Glutamatergic neuron (in vitro differentiated cells): ENCODE measurements around the gene MEP1A. TPM values are rescaled to one million over a fixed set of nuclear protein-coding genes. Genes with fewer than 3 reads are reported as not detected.

Experiments used
- DNase-seq: peaks from one replicate; pipeline ENCODE4 v3.0.0; 2022
- H3K27ac Mint-ChIP-seq: one replicate; pipeline ENCODE4 v1.8.0; 2020; ENCODE audit warnings: mild to moderate bottlenecking, mixed read lengths, inconsistent platforms; ENCODE audit not compliant: unreplicated experiment
- H3K27me3 Mint-ChIP-seq: one replicate; pipeline ENCODE4 v1.8.0; 2020; ENCODE audit warnings: mild to moderate bottlenecking, moderate library complexity, mixed read lengths, inconsistent platforms; ENCODE audit not compliant: unreplicated experiment
- H3K36me3 Mint-ChIP-seq: one replicate; pipeline ENCODE4 v1.8.0; 2020; ENCODE audit warnings: mild to moderate bottlenecking, mixed read lengths, inconsistent platforms; ENCODE audit not compliant: unreplicated experiment
- H3K4me1 Mint-ChIP-seq: one replicate; pipeline ENCODE4 v1.8.0; 2020; ENCODE audit warnings: mild to moderate bottlenecking, low read depth, mixed read lengths, inconsistent platforms; ENCODE audit not compliant: unreplicated experiment
- H3K4me3 Mint-ChIP-seq: one replicate; pipeline ENCODE4 v1.8.0; 2020; ENCODE audit warnings: mild to moderate bottlenecking, mixed read lengths, inconsistent platforms; ENCODE audit not compliant: unreplicated experiment
- H3K9me3 Mint-ChIP-seq: one replicate; pipeline ENCODE4 v1.8.0; 2020; ENCODE audit warnings: mild to moderate bottlenecking, moderate library complexity, mixed read lengths, inconsistent platforms; ENCODE audit not compliant: unreplicated experiment
- CTCF ChIP-seq: fragments of 200-600 bp; sonication (generic); IDR thresholded peaks from one replicate; pipeline ENCODE4 v1.5.0; 2021; ENCODE audit not compliant: partially characterized antibody, unreplicated experiment
- total RNA-seq: library from RNA; stranded (reverse); fragmentation: NEBNext Ultra II Directional; extraction: Animal tissue kit (Norgen Biotek cat#: 25700); gene quantifications from one replicate; pipeline ENCODE4 v1.2.1, GENCODE V29; 2021; ENCODE audit not compliant: unreplicated experiment

Gene MEP1A
- total RNA-seq, 1 donor from 2014 or later, result not detected

- H3K4me1 Mint-ChIP-seq, result no peaks in the 10 kb centered on the region
- no peaks in the 10 kb centered on the region for H3K36me3 Mint-ChIP-seq
- no peak for DNase-seq
- no peak overlapping the region for H3K4me3 Mint-ChIP-seq
- no peaks in the 10 kb centered on the region for H3K27me3 Mint-ChIP-seq
- TF ChIP-seq CTCF, result no peak
- H3K9me3 Mint-ChIP-seq, result no peaks in the 10 kb centered on the region
- H3K27ac Mint-ChIP-seq, result no peak overlapping the region
Observed at GRCh38 chr6:46748940-46749503, 44.2 kb upstream of the MEP1A start.

GRCh38 chr6:46749731-46750130 is 43.5 kb upstream of the MEP1A start:
- Mint-ChIP-seq H3K27me3 (no peaks in the 10 kb centered on the region), H3K4me1 (no peaks in the 10 kb centered on the region), H3K27ac (no peak overlapping the region), H3K36me3 (no peaks in the 10 kb centered on the region), H3K4me3 (no peak overlapping the region), H3K9me3 (no peaks in the 10 kb centered on the region)
- no peak for TF ChIP-seq CTCF
- no peak for DNase-seq

- no peak for DNase-seq
- TF ChIP-seq CTCF, result no peak
- no peaks in the 10 kb centered on the region for H3K27me3 Mint-ChIP-seq
- no peaks in the 10 kb centered on the region for H3K36me3 Mint-ChIP-seq
- H3K27ac Mint-ChIP-seq, result no peak overlapping the region
- no peaks in the 10 kb centered on the region for H3K4me1 Mint-ChIP-seq
- H3K9me3 Mint-ChIP-seq, result no peaks in the 10 kb centered on the region
- no peak overlapping the region for H3K4me3 Mint-ChIP-seq
Observed at GRCh38 chr6:46751658-46752057, 41.5 kb upstream of the MEP1A start.

GRCh38 chr6:46755865-46756264 is 37.3 kb upstream of the MEP1A start:
- H3K27me3 Mint-ChIP-seq, result no peaks in the 10 kb centered on the region
- no peak for TF ChIP-seq CTCF
- H3K4me3 Mint-ChIP-seq, result no peak overlapping the region
- no peaks in the 10 kb centered on the region for H3K4me1 Mint-ChIP-seq
- no peaks in the 10 kb centered on the region for H3K36me3 Mint-ChIP-seq
- DNase-seq, result no peak
- H3K9me3 Mint-ChIP-seq, result no peaks in the 10 kb centered on the region
- no peak overlapping the region for H3K27ac Mint-ChIP-seq

- no peaks in the 10 kb centered on the region for H3K27me3 Mint-ChIP-seq
- DNase-seq, result no peak
- no peaks in the 10 kb centered on the region for H3K4me1 Mint-ChIP-seq
- H3K27ac Mint-ChIP-seq, result no peak overlapping the region
- H3K36me3 Mint-ChIP-seq, result no peaks in the 10 kb centered on the region
- H3K4me3 Mint-ChIP-seq, result no peak overlapping the region
- no peaks in the 10 kb centered on the region for H3K9me3 Mint-ChIP-seq
- no peak for TF ChIP-seq CTCF
Observed at GRCh38 chr6:46756469-46757213, 36.5 kb upstream of the MEP1A start.
